NCI-H1092 treated with DMSO at 0.1 percent for 48 hours (cell line): Measurements from ENCODE around the gene CFHR4.
"Not testable (repeated sequence)": the region's sequence is repeated elsewhere in the genome, so short reads cannot be mapped to it uniquely, and the experiment has no call there.

Experiments used
- DNase-seq: peaks from one replicate; lab custom pipeline; 2025; lab: John Stamatoyannopoulos, UW

CFHR4 gene

GRCh38 chr1:196887515-196888239 lies at the start of gene CFHR4:
TSS of gene CFHR4 (plus strand) at chr1:196888052. CDS start at chr1:196888151, 99 bp downstream.
- no peak for DNase-seq

- DNase-seq: not testable (repeated sequence)
Measured at GRCh38 chr1:196849613-196850492, 38.0 kb upstream of the CFHR4 start.

GRCh38 chr1:196856053-196856452 lies 31.8 kb upstream of the CFHR4 start:
- no peak for DNase-seq

GRCh38 chr1:196857188-196857587 lies 30.7 kb upstream of the CFHR4 start:
- no peak for DNase-seq

- no peak for DNase-seq
Measured at GRCh38 chr1:196858811-196859210, 29.0 kb upstream of the CFHR4 start.

GRCh38 chr1:196860323-196860884 lies 27.4 kb upstream of the CFHR4 start:
- no peak for DNase-seq

GRCh38 chr1:196861429-196861828 lies 26.4 kb upstream of the CFHR4 start:
- DNase-seq: no peak

- no peak for DNase-seq
Measured at GRCh38 chr1:196866974-196867373, 20.9 kb upstream of the CFHR4 start.

- DNase-seq: no peak
Measured at GRCh38 chr1:196873385-196873784, 14.5 kb upstream of the CFHR4 start.

GRCh38 chr1:196875935-196876334 lies 11.9 kb upstream of the CFHR4 start:
- no peak for DNase-seq

- no peak for DNase-seq
Measured at GRCh38 chr1:196877964-196878363, 9.9 kb upstream of the CFHR4 start.

GRCh38 chr1:196886560-196886959 lies 1.3 kb upstream of the CFHR4 start:
- not testable (repeated sequence) for DNase-seq

GRCh38 chr1:196890668-196891067 lies 2.8 kb downstream of the CFHR4 start:
- DNase-seq: no peak

- no peak for DNase-seq
Measured at GRCh38 chr1:196891251-196891650, 3.4 kb downstream of the CFHR4 start.

GRCh38 chr1:196896355-196896754 lies 8.5 kb downstream of the CFHR4 start:
- DNase-seq: no peak

GRCh38 chr1:196897158-196897828 lies 9.4 kb downstream of the CFHR4 start:
- no peak for DNase-seq

GRCh38 chr1:196902344-196902743 lies 14.5 kb downstream of the CFHR4 start:
- DNase-seq: no peak

- peak; percentile 3 for DNase-seq
Measured at GRCh38 chr1:196910215-196910614, 22.4 kb downstream of the CFHR4 start.

- DNase-seq: not testable (repeated sequence)
Measured at GRCh38 chr1:196912283-196912682, 24.4 kb downstream of the CFHR4 start.

- DNase-seq: not testable (repeated sequence)
Measured at GRCh38 chr1:196926839-196927238, 39.0 kb downstream of the CFHR4 start.

GRCh38 chr1:196932853-196933252 lies 45.0 kb downstream of the CFHR4 start:
- not testable (repeated sequence) for DNase-seq

GRCh38 chr1:196933531-196934189 lies 45.8 kb downstream of the CFHR4 start:
- DNase-seq: no peak
